GM18526 (cell line): ENCODE measurements around the gene B9D2.
A peak's percentile ranks its signal among the peaks of the same experiment; 100 is the strongest.

Source experiments
- POLR2A ChIP-seq: IDR thresholded peaks from 3 replicates; pipeline ENCODE4 v1.6.1; 2011; ENCODE audit not compliant: insufficient read length; ENCODE audit errors: extremely low read depth

Gene B9D2

GRCh38 chr19:41363753-41364523 lies at the start of gene B9D2:
Gene B9D2, minus strand, starts transcription at chr19:41364149. Its CDS starts 630 bp downstream, at chr19:41363519.
- peak; percentile 79 for TF ChIP-seq POLR2A

- no peak for TF ChIP-seq POLR2A
Observed at GRCh38 chr19:41412953-41413352, 49.0 kb upstream of the B9D2 start.

GRCh38 chr19:41411968-41412265 lies 48.0 kb upstream of the B9D2 start:
- no peak for TF ChIP-seq POLR2A

- no peak for TF ChIP-seq POLR2A
Observed at GRCh38 chr19:41411100-41411967, 47.4 kb upstream of the B9D2 start.

- TF ChIP-seq POLR2A: no peak
Observed at GRCh38 chr19:41410336-41411054, 46.5 kb upstream of the B9D2 start.

- TF ChIP-seq POLR2A: no peak
Observed at GRCh38 chr19:41409288-41409687, 45.3 kb upstream of the B9D2 start.

- TF ChIP-seq POLR2A: no peak
Observed at GRCh38 chr19:41408256-41408655, 44.3 kb upstream of the B9D2 start.

GRCh38 chr19:41407271-41407670 lies 43.3 kb upstream of the B9D2 start:
- TF ChIP-seq POLR2A: no peak

GRCh38 chr19:41405776-41406175 lies 41.8 kb upstream of the B9D2 start:
- TF ChIP-seq POLR2A: no peak

- TF ChIP-seq POLR2A: no peak
Observed at GRCh38 chr19:41403181-41403970, 39.4 kb upstream of the B9D2 start.

GRCh38 chr19:41402010-41402409 lies 38.1 kb upstream of the B9D2 start:
- no peak for TF ChIP-seq POLR2A

- TF ChIP-seq POLR2A: no peak
Observed at GRCh38 chr19:41401483-41401882, 37.5 kb upstream of the B9D2 start.

- no peak for TF ChIP-seq POLR2A
Observed at GRCh38 chr19:41399525-41399924, 35.6 kb upstream of the B9D2 start.

GRCh38 chr19:41399091-41399490 lies 35.1 kb upstream of the B9D2 start:
- TF ChIP-seq POLR2A: no peak

- no peak for TF ChIP-seq POLR2A
Observed at GRCh38 chr19:41398598-41398997, 34.6 kb upstream of the B9D2 start.
